ENCODE results near the gene FKBP2.

FKBP2 gene

DNA sequence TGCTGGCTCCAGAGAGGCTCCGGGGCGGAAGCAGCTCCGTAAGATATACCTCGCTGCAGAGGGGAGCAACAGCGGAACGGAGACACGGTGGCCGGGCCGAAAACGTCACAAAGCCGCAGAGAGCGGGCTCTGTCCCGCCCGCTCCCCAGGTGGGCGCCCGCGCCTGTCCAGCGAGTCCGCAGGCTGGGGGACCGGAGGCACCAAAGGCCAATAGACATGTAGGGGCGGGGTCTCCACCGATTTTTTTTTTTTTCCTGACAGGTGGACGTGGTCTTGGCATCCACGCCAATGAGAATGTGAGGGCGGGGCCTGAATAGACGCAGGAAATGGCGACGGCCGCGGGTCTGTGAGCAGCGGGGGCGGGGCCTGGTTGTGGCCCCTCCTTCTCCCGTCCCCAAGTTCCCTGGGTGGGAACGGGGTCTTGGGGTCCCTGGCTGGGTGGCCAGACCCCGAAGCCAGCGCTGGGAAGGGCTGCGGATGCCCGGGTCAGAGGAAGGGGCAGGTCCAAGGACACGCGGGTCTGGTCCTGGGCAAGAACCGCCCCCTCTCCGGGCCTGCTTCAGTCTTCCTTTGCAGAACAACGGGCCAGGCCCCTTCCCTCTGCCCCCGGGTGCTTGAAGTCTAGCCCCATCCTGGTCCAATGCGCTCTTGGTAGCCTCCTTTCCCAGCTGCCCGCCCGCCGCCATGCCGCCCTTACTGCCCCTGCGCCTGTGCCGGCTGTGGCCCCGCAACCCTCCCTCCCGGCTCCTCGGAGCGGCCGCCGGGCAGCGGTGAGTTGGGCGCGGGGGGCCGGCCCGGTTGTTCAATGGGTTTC, 10.5 kb upstream of the FKBP2 start, which contains the start of gene DNAJC4:
Gene DNAJC4, plus strand, starts transcription at position 378 of the 814 bp plus-strand sequence. Its CDS starts 307 bp downstream, at position 685.
- DNase-seq (ENCODE audit: insufficient read length, low spot score) (peak; percentile 83), FAIRE-seq (no peak)
- TF ChIP-seq, protein P1, sequence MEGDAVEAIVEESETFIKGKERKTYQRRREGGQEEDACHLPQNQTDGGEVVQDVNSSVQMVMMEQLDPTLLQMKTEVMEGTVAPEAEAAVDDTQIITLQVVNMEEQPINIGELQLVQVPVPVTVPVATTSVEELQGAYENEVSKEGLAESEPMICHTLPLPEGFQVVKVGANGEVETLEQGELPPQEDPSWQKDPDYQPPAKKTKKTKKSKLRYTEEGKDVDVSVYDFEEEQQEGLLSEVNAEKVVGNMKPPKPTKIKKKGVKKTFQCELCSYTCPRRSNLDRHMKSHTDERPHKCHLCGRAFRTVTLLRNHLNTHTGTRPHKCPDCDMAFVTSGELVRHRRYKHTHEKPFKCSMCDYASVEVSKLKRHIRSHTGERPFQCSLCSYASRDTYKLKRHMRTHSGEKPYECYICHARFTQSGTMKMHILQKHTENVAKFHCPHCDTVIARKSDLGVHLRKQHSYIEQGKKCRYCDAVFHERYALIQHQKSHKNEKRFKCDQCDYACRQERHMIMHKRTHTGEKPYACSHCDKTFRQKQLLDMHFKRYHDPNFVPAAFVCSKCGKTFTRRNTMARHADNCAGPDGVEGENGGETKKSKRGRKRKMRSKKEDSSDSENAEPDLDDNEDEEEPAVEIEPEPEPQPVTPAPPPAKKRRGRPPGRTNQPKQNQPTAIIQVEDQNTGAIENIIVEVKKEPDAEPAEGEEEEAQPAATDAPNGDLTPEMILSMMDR (IDR thresholded peaks at IDR 0.05; ENCODE audit: insufficient read depth, missing control alignments): no peak

- FAIRE-seq (no peak), DNase-seq (ENCODE audit: insufficient read length, low spot score) (no peak)
- TF ChIP-seq, protein P1 (IDR thresholded peaks at IDR 0.05; ENCODE audit: insufficient read depth, missing control alignments): no peak
Observed at GRCh38 chr11:64230985-64231365, 9.9 kb upstream of the FKBP2 start.

DNA sequence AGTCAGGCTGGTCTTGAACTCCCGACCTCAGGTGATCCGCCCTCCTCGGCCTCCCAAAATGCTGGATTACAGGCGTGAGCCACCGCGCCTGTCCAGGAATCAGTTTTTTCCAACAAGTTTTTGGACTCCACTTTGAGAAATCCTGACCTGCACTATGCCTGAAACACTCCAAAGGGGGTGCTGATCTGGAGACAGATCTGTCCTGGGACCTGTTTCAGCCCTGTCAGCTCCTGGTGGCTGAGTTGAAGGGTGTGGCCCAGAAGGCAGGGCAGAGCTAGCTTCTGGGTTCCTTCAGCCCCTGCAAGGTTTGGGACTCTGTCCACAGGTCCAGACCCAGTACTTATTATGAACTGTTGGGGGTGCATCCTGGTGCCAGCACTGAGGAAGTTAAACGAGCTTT, 9.3 kb upstream of the FKBP2 start:
- TF ChIP-seq, protein P1 (IDR thresholded peaks at IDR 0.05; ENCODE audit: insufficient read depth, missing control alignments): no peak
- FAIRE-seq: no peak

DNA sequence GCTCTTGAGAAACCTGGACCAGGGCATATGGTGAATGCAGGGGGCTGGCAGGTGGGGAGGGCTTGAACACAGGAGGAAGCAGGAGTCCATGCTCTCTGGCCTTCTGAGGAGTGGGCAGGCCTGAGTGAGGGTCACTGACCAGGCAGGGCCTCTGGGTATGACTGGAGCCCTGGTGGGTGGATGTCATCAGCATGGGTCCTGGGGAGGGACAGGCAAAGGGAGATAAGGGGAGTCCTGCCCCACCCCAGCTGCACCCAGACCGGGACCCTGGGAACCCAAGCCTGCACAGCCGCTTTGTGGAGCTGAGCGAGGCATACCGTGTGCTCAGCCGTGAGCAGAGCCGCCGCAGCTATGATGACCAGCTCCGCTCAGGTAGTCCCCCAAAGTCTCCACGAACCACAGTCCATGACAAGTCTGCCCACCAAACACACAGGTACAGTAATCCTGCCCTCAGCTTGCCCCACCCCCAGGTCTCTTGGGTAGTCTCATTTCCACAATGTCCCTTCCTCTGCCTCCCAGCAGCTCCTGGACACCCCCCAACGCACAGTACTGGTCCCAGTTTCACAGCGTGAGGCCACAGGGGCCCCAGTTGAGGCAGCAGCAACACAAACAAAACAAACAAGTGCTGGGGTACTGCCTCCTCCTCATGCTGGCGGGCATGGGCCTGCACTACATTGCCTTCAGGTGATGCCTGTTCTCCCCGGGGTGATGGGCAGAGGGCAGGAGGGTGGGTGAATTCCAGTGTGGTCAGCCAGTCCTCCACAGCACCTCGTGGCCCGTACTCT, 8.5 kb upstream of the FKBP2 start:
- no peak for DNase-seq (ENCODE audit: insufficient read length, low spot score)
- TF ChIP-seq, protein P1 (IDR thresholded peaks at IDR 0.05; ENCODE audit: insufficient read depth, missing control alignments): no peak
- FAIRE-seq: no peak

More for the DNA sequence above, 9.3 kb upstream of the FKBP2 start:
- no peak for DNase-seq (ENCODE audit: insufficient read length, low spot score)

- TF ChIP-seq, protein P1 (IDR thresholded peaks at IDR 0.05; ENCODE audit: insufficient read depth, missing control alignments): no peak
- FAIRE-seq: no peak
Observed at GRCh38 chr11:64232967-64233315, 8.0 kb upstream of the FKBP2 start.

GRCh38 chr11:64233913-64234586, 6.8 kb upstream of the FKBP2 start, which contains the start of gene VEGFB:
Gene VEGFB, plus strand, starts transcription at chr11:64234584. Its CDS starts 250 bp downstream, at chr11:64234834.
- FAIRE-seq: no peak

More at GRCh38 chr11:64232967-64233315, 8.0 kb upstream of the FKBP2 start:
- no peak for DNase-seq (ENCODE audit: insufficient read length, low spot score)

More at GRCh38 chr11:64233913-64234586, 6.8 kb upstream of the FKBP2 start, which contains the start of gene VEGFB:
- TF ChIP-seq, protein P1 (IDR thresholded peaks at IDR 0.05; ENCODE audit: insufficient read depth, missing control alignments): no peak
- DNase-seq (ENCODE audit: insufficient read length, low spot score): peak; percentile 82

Measured in D721Med (cell line).